ENCODE data around the gene SLC30A10. TPM values are rescaled to one million over a fixed set of nuclear protein-coding genes. Genes with fewer than 3 reads are reported as not detected.
"Not testable (repeated sequence)": the region's sequence is repeated elsewhere in the genome, so short reads cannot be mapped to it uniquely, and the experiment has no call there.

SLC30A10 gene
- total RNA-seq, 1 donor from 2014 or later: not detected

DNA sequence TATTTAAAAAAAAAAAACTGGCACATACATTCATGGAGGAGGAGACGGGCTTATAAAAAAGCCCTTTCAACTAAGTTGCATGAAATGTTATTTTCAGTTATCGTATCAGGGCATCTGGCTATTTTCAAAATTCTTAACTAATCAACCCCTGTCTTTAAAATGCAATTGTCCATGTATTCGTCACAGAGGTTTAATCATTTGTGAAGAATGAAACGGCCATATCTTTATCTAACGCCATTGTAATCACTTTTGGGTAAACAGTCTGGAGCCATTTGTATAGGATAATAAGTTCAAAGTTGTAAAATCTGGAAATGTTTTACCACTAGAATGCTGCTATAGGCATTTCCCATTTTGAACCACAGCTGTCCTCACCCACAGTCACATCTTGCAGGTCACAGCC lies 30.4 kb downstream of the SLC30A10 start:
- no peak for DNase-seq (ENCODE audit: extremely low read depth, low read depth, low spot score)

DNA sequence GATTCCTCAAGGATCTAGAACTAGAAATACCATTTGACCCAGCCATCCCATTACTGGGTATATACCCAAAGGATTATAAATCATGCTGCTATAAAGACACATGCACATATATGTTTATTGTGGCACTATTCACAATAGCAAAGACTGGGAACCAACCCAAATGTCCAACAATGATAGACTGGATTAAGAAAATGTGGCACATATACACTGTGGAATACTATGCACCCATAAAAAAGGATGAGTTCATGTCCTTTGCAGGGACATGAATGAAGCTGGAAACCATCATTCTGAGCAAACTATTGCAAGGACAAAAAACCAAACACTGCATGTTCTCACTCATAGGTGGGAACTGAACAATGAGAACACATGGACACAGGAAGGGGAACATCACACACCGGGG lies 36.1 kb downstream of the SLC30A10 start:
- DNase-seq (ENCODE audit: extremely low read depth, low read depth, low spot score): not testable (repeated sequence)

DNA sequence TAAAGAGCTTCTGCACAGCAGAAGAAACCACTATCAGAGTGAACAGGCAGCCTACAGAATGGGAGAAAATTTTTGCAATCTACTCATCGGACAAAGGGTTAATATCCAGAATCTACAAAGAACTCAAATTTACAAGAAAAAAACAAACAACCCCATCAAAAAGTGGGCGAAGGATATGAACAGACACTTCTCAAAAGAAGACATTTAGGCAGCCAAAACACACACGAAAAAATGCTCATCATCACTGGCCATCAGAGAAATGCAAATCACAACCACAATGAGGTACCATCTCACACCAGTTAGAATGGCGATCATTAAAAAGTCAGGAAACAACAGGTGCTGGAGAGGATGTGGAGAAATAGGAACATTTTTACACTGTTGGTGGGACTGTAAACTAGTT lies 36.5 kb downstream of the SLC30A10 start:
- not testable (repeated sequence) for DNase-seq (ENCODE audit: extremely low read depth, low read depth, low spot score)

- DNase-seq (ENCODE audit: extremely low read depth, low read depth, low spot score): not testable (repeated sequence)
Measured at GRCh38 chr1:219888667-219889066, 39.7 kb downstream of the SLC30A10 start.

GRCh38 chr1:219885680-219886079 lies 42.7 kb downstream of the SLC30A10 start:
- no peak for DNase-seq (ENCODE audit: extremely low read depth, low read depth, low spot score)

GRCh38 chr1:219883400-219884332 lies 44.7 kb downstream of the SLC30A10 start:
- DNase-seq (ENCODE audit: extremely low read depth, low read depth, low spot score): no peak

GRCh38 chr1:219882755-219883154 lies 45.6 kb downstream of the SLC30A10 start:
- no peak for DNase-seq (ENCODE audit: extremely low read depth, low read depth, low spot score)

GRCh38 chr1:219882096-219882495 lies 46.3 kb downstream of the SLC30A10 start:
- no peak for DNase-seq (ENCODE audit: extremely low read depth, low read depth, low spot score)

GRCh38 chr1:219880765-219881457 lies 47.4 kb downstream of the SLC30A10 start:
- no peak for DNase-seq (ENCODE audit: extremely low read depth, low read depth, low spot score)

DNA sequence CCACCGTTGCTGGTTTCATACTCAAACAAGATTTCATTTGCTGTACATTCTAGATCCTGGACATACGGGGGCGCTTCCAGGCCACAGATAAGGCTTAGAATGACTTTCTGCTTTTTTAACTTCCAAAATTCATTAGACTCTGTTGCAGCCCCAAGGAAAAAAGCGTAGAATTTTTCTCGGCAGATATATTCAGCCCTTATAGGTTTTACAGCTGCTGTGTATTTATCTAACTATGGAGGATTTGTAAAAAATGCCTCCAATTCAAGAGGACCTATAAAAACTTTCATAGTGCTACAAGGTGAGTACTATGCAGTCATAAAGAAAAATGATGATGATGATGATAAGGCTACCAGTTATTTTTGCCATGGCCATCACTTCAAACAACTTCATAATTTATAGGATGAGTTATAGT lies 51.6 kb downstream of the SLC30A10 start:
- DNase-seq (ENCODE audit: extremely low read depth, low read depth, low spot score): no peak

DNA sequence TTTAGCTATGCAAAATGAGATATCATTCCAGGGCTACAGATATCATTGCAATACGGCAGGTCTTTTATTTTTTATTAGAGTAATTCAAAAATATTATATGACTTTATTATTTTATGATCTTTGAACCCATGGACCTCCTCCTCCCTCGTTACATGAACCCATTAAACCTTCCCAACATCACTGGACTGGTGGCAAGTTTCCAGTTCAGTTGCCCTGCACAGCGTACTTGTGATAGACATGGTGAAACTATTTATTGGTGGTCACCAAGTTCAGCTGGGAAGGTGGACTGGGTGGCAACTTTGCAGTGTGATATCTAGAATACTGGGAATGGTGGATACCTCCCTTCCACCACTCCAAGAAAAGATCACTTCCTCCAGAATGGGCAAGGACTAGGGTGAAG lies 52.5 kb downstream of the SLC30A10 start:
- no peak for DNase-seq (ENCODE audit: extremely low read depth, low read depth, low spot score)

DNA sequence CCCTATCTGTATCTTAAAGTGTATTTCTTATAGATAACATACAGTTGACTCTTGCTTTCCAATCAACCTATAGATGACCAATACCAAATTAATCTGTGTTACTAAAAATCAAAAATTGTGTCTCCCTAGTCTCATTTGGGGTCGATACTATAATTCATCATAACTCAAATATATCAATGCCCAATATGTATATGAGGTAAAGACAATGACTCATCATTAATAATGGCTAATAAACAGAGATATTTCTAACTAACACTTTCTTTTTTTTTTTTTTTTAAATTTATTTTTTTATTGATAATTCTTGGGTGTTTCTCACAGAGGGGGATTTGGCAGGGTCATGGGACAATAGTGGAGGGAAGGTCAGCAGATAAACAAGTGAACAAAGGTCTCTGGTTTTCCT lies 55.8 kb downstream of the SLC30A10 start:
- not testable (repeated sequence) for DNase-seq (ENCODE audit: extremely low read depth, low read depth, low spot score)

DNA sequence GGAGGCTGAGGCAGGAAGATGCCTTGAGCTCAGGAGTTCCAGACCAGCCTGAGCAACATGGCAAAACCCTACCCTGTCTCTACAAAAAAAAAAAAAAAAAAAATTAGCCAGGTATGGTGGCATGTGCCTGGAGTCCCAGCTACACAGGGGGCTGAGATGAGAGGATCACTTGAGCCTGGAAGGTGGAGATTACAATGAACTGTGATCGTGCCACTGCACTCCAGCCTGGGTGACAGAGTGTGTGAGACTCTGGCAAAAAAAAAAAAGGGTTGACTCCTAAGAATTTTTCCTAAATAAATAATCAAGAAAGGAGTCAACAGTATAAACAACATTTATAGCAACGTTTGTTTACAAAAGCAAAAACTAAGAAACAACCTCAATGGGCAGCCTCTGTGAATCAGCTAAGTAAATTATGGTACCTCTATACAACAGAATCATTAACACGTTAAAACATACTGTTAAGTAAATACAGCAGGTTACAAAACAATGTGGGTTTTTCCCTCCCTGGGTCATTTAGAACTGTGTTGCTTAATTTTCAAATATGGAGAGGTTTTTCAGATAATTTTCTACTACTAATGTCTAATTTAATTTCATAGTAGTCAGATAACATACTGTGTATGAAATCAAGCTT lies 56.8 kb downstream of the SLC30A10 start:
- no peak for DNase-seq (ENCODE audit: extremely low read depth, low read depth, low spot score)

DNA sequence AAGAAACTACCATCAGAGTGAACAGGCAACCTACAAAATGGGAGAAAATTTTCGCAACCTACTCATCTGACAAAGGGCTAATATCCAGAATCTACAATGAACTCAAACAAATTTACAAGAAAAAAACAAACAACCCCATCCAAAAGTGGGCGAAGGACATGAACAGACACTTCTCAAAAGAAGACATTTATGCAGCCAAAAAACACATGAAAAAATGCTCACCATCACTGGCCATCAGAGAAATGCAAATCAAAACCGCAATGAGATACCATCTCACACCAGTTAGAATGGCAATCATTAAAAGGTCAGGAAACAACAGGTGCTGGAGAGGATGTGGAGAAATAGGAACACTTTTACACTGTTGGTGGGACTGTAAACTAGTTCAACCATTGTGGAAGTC lies 59.7 kb downstream of the SLC30A10 start:
- not testable (repeated sequence) for DNase-seq (ENCODE audit: extremely low read depth, low read depth, low spot score)

Other genes with a start within 250 kb of the SLC30A10 start
- gene EPRS1, start 117.9 kb upstream of the SLC30A10 start, total RNA-seq: 69.9 and 79.8 TPM in 2 replicates
- gene BPNT1, start 161.2 kb upstream of the SLC30A10 start, total RNA-seq: 23.1 and 29.3 TPM in 2 replicates
- 56.8 and 71.4 TPM in 2 replicates for gene IARS2, start 165.6 kb upstream of the SLC30A10 start, total RNA-seq